ENCODE results near the gene GLB1L3.

GLB1L3 gene

GRCh38 chr11:134345237-134345550 is 69.0 kb downstream of the GLB1L3 start:
- no peak for DNase-seq

GRCh38 chr11:134346101-134346975 is 70.2 kb downstream of the GLB1L3 start:
- DNase-seq = no peak

- DNase-seq = no peak
These were observed 70.8 kb downstream of the GLB1L3 start for GRCh38 chr11:134346976-134347350.

GRCh38 chr11:134347441-134347840 is 71.3 kb downstream of the GLB1L3 start:
- no peak for DNase-seq

GRCh38 chr11:134349109-134349801 is 73.1 kb downstream of the GLB1L3 start:
- peak; percentile 50 for DNase-seq

GRCh38 chr11:134349802-134350355 is 73.7 kb downstream of the GLB1L3 start:
- DNase-seq = no peak

- DNase-seq = no peak
These were observed 74.2 kb downstream of the GLB1L3 start for GRCh38 chr11:134350381-134350780.

- no peak for DNase-seq
These were observed 75.9 kb downstream of the GLB1L3 start for GRCh38 chr11:134352111-134352510.

- no peak for DNase-seq
These were observed 79.0 kb downstream of the GLB1L3 start for GRCh38 chr11:134355136-134355535.

- no peak for DNase-seq
These were observed 79.5 kb downstream of the GLB1L3 start for GRCh38 chr11:134355656-134356055.

- no peak for DNase-seq
These were observed 80.7 kb downstream of the GLB1L3 start for GRCh38 chr11:134356656-134357544.

- DNase-seq = no peak
These were observed 81.3 kb downstream of the GLB1L3 start for GRCh38 chr11:134357545-134357839.

- DNase-seq = no peak
These were observed 82.1 kb downstream of the GLB1L3 start for GRCh38 chr11:134358165-134358855.

GRCh38 chr11:134358856-134359490 is 82.8 kb downstream of the GLB1L3 start:
- no peak for DNase-seq

- no peak for DNase-seq
These were observed 83.5 kb downstream of the GLB1L3 start for GRCh38 chr11:134359646-134360045.

- peak; percentile 73 for DNase-seq
These were observed 84.1 kb downstream of the GLB1L3 start for GRCh38 chr11:134360050-134360835.

GRCh38 chr11:134361661-134362060 is 85.5 kb downstream of the GLB1L3 start:
- DNase-seq = no peak

GRCh38 chr11:134362192-134362901 is 86.2 kb downstream of the GLB1L3 start:
- DNase-seq = no peak

GRCh38 chr11:134363161-134363560 is 87.0 kb downstream of the GLB1L3 start:
- no peak for DNase-seq

GRCh38 chr11:134363592-134363991 is 87.4 kb downstream of the GLB1L3 start:
- no peak for DNase-seq

GRCh38 chr11:134364261-134364660 is 88.1 kb downstream of the GLB1L3 start:
- DNase-seq = no peak
